ENCODE data around the gene CYTH1.

CYTH1 gene

DNA sequence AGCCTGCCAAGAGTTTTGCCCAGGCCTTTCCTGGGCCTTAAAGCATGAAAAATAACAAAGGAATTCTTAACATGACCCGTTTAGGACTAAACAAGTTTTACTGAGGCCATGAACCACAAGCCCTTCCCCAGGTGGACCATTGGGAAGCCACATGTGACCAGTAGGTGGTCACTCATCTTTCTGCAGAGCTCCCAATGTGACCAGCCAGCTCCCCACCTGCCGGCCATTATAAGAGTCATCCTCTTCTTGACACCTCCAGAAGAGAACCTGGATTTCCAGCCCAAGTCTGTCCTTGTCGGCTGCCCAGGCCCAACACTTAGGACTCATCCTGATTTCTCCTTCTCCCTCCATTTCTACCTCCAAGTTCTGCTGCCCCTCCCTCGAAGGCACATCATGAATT, 113.2 kb downstream of the CYTH1 start:
- no peak overlapping the region for H3K4me3 ChIP-seq (ENCODE audit: control insufficient read depth, low read depth, low read length)
- DNase-seq (ENCODE audit: low read depth): no peak
- TF ChIP-seq, protein P1, sequence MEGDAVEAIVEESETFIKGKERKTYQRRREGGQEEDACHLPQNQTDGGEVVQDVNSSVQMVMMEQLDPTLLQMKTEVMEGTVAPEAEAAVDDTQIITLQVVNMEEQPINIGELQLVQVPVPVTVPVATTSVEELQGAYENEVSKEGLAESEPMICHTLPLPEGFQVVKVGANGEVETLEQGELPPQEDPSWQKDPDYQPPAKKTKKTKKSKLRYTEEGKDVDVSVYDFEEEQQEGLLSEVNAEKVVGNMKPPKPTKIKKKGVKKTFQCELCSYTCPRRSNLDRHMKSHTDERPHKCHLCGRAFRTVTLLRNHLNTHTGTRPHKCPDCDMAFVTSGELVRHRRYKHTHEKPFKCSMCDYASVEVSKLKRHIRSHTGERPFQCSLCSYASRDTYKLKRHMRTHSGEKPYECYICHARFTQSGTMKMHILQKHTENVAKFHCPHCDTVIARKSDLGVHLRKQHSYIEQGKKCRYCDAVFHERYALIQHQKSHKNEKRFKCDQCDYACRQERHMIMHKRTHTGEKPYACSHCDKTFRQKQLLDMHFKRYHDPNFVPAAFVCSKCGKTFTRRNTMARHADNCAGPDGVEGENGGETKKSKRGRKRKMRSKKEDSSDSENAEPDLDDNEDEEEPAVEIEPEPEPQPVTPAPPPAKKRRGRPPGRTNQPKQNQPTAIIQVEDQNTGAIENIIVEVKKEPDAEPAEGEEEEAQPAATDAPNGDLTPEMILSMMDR (conservative IDR thresholded peaks at IDR 0.05; ENCODE audit: control insufficient read depth, insufficient read depth, low read depth, low read length): no peak

DNA sequence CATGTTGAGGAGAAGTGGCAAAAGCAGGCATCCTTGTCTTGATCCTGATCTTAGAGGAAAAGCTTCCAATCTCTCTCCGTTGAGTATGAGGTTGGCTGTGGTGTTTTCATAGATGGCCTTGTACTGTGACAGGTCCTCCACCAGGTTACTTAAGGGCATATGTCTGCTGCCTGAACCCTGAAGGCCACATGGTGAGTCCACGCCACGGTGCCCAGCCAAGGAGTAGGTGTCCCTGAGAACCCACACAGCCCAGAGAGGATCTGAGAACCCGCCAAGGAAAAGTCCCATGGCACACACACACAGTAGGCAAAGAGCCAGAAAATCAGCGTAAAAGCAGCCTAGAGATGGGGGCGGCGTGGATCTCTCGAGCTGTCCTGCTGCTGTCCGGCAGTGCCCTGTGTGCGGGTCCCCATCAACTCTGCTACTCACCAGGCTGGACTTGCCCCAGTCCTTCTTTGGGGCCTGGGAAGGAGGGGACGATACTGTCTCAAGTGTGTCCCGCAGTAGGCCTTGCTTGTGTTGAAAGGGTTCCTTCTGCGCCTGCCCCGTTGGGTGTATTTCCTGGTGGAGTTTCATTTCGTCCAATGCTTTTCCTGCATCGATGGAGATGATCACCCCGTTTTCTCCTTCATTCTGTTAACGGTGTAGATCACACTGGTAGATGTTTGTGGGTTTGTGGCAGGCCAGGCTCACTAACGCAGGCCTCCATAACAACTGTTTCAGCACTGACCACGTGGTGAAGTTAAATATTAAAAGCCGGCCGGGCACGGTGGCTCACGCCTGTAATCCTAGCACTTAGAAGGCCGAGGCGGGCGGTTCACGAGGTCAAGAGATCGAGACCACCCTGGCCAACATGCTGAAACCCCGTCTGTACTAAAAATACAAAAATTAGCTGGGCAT, 114.1 kb downstream of the CYTH1 start:
- TF ChIP-seq, protein P1 (conservative IDR thresholded peaks at IDR 0.05; ENCODE audit: control insufficient read depth, insufficient read depth, low read depth, low read length): no peak
- DNase-seq (ENCODE audit: low read depth): no peak
- no peak overlapping the region for H3K4me3 ChIP-seq (ENCODE audit: control insufficient read depth, low read depth, low read length)

DNA sequence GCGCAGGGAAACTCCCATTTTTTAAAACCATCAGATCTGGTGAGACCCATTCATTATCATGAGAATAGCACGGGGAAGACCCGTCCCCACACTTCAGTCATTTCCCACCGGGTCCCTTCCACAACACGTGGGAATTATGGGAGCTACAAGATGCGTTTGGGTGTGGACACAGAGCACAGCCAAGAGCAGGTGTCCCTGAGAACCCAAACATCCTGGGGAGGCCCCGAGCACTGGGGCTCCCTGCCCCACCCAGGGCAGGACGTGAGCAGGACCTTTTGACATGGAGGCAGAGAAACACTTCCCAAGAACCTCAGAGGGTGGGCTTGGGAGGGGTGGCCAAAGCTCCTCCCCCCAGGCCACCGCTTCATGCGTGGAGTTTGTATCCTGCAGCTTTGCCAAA, 115.0 kb downstream of the CYTH1 start:
- TF ChIP-seq, protein P1 (conservative IDR thresholded peaks at IDR 0.05; ENCODE audit: control insufficient read depth, insufficient read depth, low read depth, low read length): no peak
- DNase-seq (ENCODE audit: low read depth): no peak
- no peak overlapping the region for H3K4me3 ChIP-seq (ENCODE audit: control insufficient read depth, low read depth, low read length)

DNA sequence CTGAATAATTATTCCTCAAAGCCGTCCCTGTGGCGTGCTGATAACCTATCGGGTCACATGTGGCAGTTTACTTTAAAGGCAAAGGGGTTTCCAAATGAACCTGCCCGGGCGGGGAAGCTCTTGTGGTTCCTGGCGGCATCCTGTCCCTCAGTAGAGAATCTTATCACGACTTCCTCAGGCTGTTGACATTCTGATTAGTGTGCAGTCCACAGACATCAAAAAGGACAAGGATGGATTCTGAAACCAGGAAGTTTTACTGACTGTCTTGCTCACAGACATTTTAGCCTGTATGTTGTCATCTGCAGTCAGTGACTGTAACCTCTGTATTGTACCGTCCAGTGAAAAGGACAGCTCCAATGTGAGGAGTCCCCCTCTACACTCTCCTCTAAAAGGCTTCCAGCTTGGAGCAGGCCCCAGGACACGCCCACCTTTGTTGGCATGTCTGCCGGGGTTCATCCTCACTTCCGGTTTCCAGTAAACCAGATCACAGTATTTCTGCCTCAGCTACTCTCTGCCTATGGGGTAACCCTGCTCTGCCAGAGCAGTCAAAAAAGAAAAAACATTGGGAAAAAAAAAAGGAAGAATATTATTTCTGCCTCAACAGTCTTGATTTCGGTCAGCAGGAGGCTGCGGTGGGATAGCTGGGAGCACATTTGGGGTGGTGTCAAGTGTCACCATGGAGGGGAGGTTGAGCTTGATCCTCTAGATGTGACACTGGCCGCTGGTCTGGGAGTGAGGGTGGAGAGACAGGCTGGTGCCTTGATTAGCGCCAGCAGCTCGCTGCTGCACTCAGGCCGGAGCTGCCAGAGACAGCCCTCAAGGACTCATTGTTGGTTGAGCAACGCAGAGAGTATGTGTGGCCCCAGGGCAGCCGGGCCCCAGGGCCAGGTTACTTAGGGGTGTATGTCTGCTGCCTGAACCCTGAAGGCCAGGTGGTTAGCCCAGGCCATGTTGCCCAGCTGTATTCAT, 115.8 kb downstream of the CYTH1 start:
- DNase-seq (ENCODE audit: low read depth): no peak
- no peak overlapping the region for H3K4me3 ChIP-seq (ENCODE audit: control insufficient read depth, low read depth, low read length)
- TF ChIP-seq, protein P1 (conservative IDR thresholded peaks at IDR 0.05; ENCODE audit: control insufficient read depth, insufficient read depth, low read depth, low read length): no peak

DNA sequence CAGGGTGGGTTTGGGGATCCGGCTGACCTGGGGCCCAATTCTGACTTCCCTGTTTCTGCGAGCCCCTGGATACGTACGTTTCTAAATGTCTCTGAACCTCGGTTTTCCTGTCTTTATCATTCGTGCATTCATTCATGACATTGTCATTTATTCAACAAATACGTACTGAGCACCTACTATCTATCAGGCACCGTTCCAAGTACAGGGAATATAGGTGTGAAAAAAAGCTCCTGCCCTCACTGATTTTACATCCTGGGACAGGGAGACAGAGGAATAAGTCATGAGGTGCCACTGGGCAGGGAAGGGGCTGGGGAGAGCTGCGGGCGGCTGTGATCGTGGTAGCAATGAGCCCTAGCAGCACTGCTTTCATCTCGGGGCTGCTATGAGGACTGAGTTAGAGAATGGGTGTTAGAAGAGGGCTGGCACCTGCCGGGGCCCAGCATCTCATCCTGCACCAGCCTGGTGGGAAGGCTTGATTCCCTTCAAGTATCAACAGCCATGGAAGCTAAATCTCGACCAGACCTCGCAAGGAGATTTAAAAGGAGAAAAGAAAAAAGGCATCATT, 116.6 kb downstream of the CYTH1 start:
- H3K4me3 ChIP-seq (ENCODE audit: control insufficient read depth, low read depth, low read length): no peak overlapping the region
- DNase-seq (ENCODE audit: low read depth): no peak
- TF ChIP-seq, protein P1 (conservative IDR thresholded peaks at IDR 0.05; ENCODE audit: control insufficient read depth, insufficient read depth, low read depth, low read length): no peak
